Glomerular endothelial cell (primary cell): ENCODE measurements around the gene KRTAP3-3. TPM values are rescaled to one million over a fixed set of nuclear protein-coding genes. Genes with fewer than 3 reads are reported as not detected.

Source experiments
- DNase-seq: peaks from one replicate; pipeline ENCODE4 v3.0.0-alpha.2; 2011; ENCODE audit warnings: low read depth, low spot score; ENCODE audit errors: extremely low read depth
- total RNA-seq: library from RNA; depleted of rRNA; stranded (reverse); fragments of >200 nt; gene quantifications from 2 replicates; pipeline ENCODE4 v1.2.3, GENCODE V29; 2015

Gene KRTAP3-3
- total RNA-seq, 1 donor from 2014 or later = not detected

DNA sequence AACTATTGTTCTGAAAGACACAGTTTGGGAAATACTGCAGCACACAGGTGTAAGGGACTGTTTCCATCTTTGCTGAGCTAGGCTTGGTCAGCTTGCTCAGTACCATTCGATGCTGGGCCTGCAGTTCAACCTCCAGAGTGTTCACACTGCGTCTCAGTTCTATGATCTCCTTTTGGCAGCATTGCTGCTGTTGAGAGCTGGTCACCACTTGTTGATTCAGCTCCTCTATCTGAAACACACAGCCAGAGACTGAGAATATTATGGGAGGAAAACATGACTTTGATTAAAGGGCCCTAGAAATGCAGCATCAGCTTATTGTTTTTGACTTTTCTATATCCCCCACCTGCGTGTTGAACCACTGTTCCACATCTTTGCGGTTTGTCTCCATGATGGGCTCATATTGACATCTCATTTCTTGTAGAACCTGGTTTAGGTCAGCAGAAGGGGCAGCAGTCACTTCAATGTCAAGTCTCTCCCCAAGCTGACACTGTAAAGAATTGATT is 31.9 kb downstream of the KRTAP3-3 start:
- no peak for DNase-seq

DNA sequence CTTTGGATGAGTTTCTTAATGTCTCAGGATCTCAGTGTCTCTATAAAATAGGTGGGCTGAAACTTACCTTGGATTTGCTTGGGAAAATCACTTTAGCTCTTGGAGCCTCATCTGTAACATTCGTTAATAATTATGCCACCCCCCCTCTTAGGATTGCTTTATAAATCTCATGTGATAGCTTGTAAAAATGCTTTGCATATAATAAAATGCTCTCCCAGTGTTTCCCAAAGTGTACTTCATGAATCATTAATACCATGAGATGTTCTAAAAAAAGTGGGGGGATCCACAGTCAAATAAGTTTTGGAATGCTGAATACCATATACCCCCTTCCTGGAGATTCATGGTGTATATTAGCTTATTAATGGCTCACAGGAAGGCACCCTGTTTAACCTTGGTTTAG is 32.4 kb downstream of the KRTAP3-3 start:
- DNase-seq = no peak

DNA sequence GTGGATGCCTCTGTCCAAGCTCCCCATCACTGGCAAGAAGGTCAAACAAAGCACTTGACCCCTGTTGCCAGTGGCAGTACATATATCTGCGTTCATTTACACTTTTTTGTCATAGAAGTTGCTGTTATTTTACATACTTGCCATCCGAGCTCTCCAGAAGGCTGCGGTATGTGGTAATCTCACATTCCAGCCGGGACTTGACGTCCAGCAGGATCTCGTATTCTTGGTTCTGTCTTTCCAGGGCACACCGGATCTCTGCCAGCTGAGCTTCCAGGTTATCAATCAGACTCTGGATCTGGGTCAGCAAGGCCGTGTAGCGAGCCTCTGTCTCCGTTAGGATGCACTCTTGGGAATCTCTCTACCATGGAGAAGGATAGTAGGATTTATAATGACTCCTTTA is 33.8 kb downstream of the KRTAP3-3 start:
- no peak for DNase-seq

DNA sequence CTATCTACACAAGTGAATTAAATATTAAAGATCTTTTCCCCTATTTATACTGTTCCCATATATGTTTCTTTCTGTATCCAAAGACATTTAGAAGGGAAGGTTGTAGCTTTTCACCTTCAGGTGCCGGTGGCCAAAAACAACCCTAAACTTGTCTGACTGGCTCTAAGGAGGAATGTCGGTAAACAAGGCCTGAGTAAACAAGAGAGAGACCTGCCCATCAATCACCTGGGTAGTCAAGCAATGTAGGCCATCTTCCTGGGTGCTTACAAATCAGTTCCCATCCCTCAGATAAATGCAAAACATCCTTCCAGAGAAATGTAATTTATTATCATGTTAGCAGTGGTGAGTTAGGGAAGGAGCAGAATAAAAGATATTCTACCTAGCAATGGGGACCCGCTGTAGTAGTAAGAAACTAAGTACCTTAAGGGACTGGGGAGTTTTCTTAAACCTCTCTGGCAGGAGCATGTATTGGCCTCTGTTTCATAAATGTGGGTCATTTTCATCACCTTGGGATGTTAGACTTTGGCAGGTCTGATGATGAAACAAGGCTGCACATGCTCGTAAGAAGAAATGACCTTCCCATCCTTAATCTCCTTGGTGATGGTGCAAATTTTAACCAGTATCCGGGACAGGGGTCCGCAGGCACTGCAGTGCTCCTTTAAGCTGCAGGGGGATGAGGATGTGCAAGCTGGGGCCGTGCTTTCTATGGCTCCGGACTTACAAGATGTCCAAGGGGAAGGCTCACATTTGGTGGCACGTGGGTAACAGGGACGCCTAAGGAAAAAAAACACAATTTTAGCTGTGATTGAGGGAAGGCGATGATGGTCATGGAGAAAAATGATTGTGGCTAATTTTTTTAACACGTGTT is 35.6 kb downstream of the KRTAP3-3 start:
- no peak for DNase-seq

DNA sequence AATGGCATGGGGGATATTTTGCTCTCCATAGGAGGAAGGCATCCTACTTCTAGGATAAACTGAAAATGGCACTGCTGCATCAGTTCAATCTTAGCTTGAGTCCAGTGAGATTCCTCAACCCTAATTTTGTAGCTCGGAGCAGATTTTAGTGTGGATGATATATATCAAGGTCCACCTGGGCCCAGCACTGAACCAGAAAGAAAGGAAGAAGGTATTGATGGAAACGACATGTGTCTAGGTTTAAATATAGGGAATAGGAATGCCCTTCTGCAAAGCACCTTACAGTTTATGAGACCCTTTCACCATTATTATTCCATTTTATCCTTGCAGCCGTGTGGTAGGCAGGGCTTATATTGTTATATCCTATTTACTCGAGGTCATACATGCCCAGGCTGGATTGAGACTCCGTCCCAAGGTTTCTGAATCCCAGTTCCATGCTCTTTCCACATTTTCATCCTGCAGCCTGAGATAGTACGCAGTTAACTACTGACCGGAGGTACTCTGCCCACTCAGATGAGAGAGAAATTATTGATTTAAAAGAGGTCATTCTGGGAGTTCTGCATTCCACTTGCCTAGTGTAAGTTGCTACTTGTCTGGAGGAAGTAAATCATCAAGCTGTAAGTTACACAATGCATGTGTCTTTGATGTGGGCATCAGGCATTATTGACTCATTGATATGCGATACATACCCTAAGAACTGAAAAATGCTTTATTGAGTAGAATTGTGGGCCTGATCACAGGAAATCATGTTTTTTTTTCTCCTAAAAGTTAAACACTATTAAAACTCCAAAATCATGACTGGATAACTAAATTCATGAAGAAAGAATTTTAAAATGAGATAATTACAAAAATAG is 37.3 kb downstream of the KRTAP3-3 start:
- DNase-seq = no peak

DNA sequence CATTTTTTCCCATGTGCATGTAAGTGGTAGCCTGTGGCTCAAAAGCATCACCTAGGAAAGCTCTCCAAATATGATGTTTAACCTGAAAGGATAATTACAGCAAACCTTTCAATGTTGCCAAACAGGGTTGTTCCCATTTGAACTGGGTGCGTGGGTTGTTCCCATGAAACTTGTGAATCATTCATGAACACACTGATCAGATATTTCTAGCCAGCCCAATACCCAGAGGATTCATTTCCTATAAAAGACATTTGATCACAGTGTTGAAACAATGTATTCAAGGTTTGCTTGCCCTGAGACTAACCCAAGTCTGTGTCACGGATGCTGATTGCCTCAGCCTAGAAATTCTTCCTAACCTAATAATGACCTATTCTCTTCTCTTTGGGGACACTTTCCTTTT is 40.1 kb downstream of the KRTAP3-3 start:
- DNase-seq = no peak

DNA sequence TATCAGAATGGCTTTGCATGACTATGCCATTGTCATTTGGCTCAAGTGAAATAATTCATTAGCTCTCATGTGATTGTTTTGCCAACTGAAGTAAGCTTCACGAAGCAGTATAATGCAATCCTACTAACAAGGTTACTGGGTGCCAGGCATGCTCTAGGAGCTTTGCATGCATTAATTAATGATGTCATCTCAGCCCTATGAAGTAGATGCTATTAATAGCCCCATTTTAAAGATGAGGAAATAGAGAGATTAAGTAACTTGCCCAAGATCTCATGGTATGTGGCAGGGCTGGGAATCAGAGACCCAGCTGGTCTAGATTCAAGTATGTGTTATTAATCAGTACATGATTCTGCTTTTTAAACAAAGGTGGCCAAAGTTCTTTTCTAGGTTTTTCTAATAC is 41.3 kb downstream of the KRTAP3-3 start:
- no peak for DNase-seq

DNA sequence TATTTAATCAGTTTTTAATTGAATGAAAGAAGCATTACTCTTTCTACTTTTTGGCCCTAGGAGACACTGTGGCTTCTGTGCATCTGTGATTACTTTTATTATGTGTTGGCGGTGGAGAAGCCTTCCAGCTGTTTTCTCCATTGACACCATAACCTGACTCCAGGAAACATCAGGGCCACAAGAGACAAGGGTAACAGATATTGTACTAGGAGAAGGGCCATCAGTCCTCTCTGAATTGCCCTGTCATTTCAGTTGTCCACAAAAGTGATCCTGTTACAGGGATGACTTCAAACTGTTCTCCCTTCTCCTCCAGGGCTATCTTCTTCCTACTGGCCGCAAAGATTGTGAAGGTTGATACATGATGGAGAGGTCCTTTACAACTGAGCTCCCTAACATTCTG is 41.8 kb downstream of the KRTAP3-3 start:
- DNase-seq = no peak

DNA sequence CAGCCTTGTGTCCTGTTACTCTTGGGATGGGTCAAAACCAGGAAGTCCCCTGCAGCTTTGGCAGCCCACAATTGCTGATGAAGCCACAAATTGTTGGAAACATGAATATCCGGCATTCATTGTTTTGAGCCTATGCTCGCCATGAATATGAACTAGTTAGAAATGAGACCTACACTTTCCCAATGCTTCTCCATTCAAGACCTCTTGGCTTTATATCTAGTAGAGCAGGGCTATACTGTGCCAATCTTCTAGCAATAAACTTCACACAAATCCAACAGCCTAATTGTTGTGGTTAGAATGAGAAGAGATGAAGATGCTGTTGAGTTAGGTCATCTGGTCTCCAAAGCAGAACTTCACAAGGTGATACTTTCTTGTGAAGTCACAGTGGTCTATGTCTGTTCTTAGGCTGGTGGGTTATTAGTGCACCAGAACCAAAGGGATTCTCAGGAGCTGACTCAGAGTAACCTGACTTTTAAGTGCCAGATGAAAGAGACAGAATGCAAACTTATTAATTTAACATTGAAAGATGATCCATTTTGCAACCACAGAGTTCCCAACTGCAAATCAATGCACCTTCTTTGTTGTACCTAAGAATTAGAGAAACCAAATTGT is 42.8 kb downstream of the KRTAP3-3 start:
- no peak for DNase-seq

DNA sequence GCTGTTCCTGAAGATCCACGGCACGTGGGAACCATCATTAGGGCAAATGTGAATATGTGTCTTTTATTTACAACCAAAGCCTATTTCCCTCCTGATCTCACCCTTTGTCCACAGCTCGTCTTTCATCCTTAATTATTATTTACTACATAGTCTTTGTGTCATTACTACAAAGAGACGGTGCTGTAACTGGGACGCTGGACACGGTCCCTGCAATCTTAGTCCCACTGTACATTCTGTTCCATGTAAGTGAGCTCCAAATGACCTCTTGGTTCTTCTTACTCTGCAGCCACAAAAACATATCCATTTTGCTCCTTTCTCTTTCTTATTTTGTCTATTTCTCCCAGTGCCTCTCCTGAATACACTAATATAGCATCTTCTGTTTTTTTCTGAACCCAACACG is 43.8 kb downstream of the KRTAP3-3 start:
- DNase-seq = no peak

DNA sequence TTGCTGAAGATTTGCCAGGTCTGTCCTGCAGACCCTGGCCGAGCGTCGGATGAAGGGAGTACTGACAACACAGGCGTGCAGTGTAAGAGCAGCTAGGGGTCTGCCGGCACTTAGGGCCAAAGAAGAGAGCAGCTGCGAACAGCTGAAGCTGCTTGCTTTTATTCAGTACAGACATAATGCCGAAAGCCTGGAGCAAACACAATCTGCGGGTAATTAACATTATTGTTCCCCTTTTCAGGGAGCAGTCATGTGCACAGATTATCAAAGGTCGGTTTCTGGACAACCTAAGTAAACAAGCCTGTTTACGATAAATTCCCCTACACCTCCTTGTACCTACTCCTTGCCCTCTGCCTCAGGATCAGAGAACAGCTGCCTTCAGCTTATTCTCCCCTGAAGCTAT is 44.5 kb downstream of the KRTAP3-3 start:
- DNase-seq = no peak

DNA sequence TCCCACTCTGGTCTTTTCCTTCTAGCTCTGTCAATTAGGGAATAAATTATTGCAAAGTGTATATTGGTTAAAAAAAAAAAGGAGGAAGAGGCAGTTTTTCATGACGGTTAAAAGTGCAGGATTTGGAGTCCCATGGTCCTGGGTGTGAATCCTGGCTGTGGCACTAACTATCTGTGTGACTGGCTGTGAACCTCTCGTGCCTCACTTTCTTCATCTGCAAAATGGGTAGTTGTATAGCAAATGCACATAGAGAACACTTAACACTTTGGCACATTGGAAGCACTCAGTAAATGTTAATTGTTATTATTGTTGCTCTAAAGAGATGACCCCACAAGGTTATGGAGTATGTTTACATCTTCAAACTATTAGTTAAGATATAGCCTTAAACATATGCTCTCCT is 46.0 kb downstream of the KRTAP3-3 start:
- no peak for DNase-seq

DNA sequence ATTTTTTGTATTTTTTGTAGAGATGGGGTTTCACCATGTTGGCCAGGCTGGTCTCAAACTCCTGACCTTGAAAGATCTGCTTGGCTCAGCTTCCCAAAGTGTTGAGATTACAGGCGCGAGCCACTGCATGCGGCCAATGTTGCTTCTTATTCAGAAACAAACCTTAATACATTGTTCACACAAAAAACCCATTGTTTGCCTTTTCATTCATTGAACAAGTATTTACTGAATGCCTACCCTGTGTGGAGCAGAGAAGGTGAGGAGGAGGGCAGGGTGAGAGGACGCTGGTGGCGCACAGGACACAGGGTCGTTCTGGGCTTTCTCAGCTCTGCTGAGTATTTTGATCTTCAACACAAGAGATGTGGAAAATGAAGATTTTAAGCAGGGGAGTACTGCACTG is 48.5 kb downstream of the KRTAP3-3 start:
- no peak for DNase-seq

DNA sequence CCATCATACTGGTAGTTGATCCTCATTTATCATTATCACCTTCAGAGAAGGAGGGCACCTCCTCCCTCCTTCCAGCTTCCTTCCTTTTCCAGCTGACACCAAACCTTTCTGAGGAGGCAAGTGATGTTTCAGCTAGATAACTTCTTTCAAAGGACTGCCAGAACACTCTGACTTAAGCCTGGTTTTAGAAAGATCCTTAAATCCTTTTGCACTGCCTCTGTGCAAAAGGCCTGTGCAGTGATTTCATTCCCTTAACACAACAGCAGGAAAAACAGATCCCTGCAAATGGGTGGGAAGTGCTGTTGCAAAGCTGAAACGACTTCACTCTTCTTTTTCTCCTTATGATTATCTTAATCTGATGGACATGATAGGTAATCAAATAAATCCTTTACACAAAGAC is 49.4 kb downstream of the KRTAP3-3 start:
- DNase-seq = no peak

Other genes with a start within 250 kb of the KRTAP3-3 start
- not detected in 2 replicates for gene KRT25, start 238.8 kb downstream of the KRTAP3-3 start, total RNA-seq
- not detected in 2 replicates for gene KRT26, start 222.0 kb downstream of the KRTAP3-3 start, total RNA-seq
- gene KRT27, start 211.6 kb downstream of the KRTAP3-3 start, total RNA-seq = not detected in 2 replicates
- not detected in 2 replicates for gene KRT28, start 194.2 kb downstream of the KRTAP3-3 start, total RNA-seq
- gene KRT10, start 171.6 kb downstream of the KRTAP3-3 start, total RNA-seq = 18.2 and 24.8 TPM in 2 replicates
- gene KRT12, start 126.9 kb downstream of the KRTAP3-3 start, total RNA-seq = not detected in 2 replicates
- gene KRT20, start 108.9 kb downstream of the KRTAP3-3 start, total RNA-seq = not detected in 2 replicates
- gene KRT23, start 56.5 kb downstream of the KRTAP3-3 start, total RNA-seq = not detected in 2 replicates
- gene KRT39, start 27.2 kb downstream of the KRTAP3-3 start, total RNA-seq = not detected in 2 replicates
- gene KRT40, start 9.8 kb downstream of the KRTAP3-3 start, total RNA-seq = not detected in 2 replicates
- not detected in 2 replicates for gene KRTAP3-2, start 5.7 kb upstream of the KRTAP3-3 start, total RNA-seq
- gene KRTAP3-1, start 15.0 kb upstream of the KRTAP3-3 start, total RNA-seq = not detected in 2 replicates
- 0.29 and 0.82 TPM in 2 replicates for gene KRTAP1-5, start 33.0 kb upstream of the KRTAP3-3 start, total RNA-seq
- gene KRTAP1-4, start 36.0 kb upstream of the KRTAP3-3 start, total RNA-seq = not detected in 2 replicates
- not detected in 2 replicates for gene KRTAP1-3, start 40.7 kb upstream of the KRTAP3-3 start, total RNA-seq
- gene KRTAP1-1, start 47.3 kb upstream of the KRTAP3-3 start, total RNA-seq = not detected in 2 replicates
- not detected in 2 replicates for gene KRTAP2-1, start 53.2 kb upstream of the KRTAP3-3 start, total RNA-seq
- not detected in 2 replicates for gene KRTAP2-2, start 61.1 kb upstream of the KRTAP3-3 start, total RNA-seq
- gene KRTAP2-3, start 66.0 kb upstream of the KRTAP3-3 start, total RNA-seq = 1.8 and 5.4 TPM in 2 replicates
- not detected in 2 replicates for gene KRTAP2-4, start 71.7 kb upstream of the KRTAP3-3 start, total RNA-seq
- gene KRTAP4-7, start 90.0 kb upstream of the KRTAP3-3 start, total RNA-seq = not detected in 2 replicates
- not detected in 2 replicates for gene KRTAP4-8, start 104.0 kb upstream of the KRTAP3-3 start, total RNA-seq
- gene KRTAP4-16, start 108.0 kb upstream of the KRTAP3-3 start, total RNA-seq = not detected in 2 replicates
- not detected in 2 replicates for gene KRTAP4-9, start 111.2 kb upstream of the KRTAP3-3 start, total RNA-seq
- gene KRTAP4-11, start 124.2 kb upstream of the KRTAP3-3 start, total RNA-seq = not detected in 2 replicates
- not detected in 2 replicates for gene KRTAP4-12, start 130.0 kb upstream of the KRTAP3-3 start, total RNA-seq
- not detected in 2 replicates for gene KRTAP4-6, start 146.4 kb upstream of the KRTAP3-3 start, total RNA-seq
- gene KRTAP4-5, start 155.7 kb upstream of the KRTAP3-3 start, total RNA-seq = not detected in 2 replicates
- gene KRTAP4-4, start 166.6 kb upstream of the KRTAP3-3 start, total RNA-seq = not detected in 2 replicates
- not detected in 2 replicates for gene KRTAP4-3, start 174.1 kb upstream of the KRTAP3-3 start, total RNA-seq
- gene KRTAP4-2, start 184.1 kb upstream of the KRTAP3-3 start, total RNA-seq = not detected in 2 replicates
- not detected in 2 replicates for gene KRTAP4-1, start 190.7 kb upstream of the KRTAP3-3 start, total RNA-seq
- not detected in 2 replicates for gene KRTAP9-1, start 195.7 kb upstream of the KRTAP3-3 start, total RNA-seq
- not detected in 2 replicates for gene KRTAP9-2, start 232.5 kb upstream of the KRTAP3-3 start, total RNA-seq
- not detected in 2 replicates for gene KRTAP9-3, start 238.3 kb upstream of the KRTAP3-3 start, total RNA-seq
- gene KRTAP9-8, start 243.8 kb upstream of the KRTAP3-3 start, total RNA-seq = not detected in 2 replicates